ENCODE data around the gene CELF6. TPM values are rescaled to one million over a fixed set of nuclear protein-coding genes. Genes with fewer than 3 reads are reported as not detected.

Gene CELF6
- total and polyA plus RNA-seq, 4 donors, result 0.10 to 0.92 (median 0.44) TPM

GRCh38 chr15:72368325-72368724, 48.4 kb upstream of the CELF6 start:
- TF ChIP-seq ZBTB33 (IDR thresholded peaks at IDR 0.05) (no peak), FOXA1 (IDR thresholded peaks at IDR 0.05) (no peak), CTCF (IDR thresholded peaks at IDR 0.05; ENCODE audit: low read depth, low read length, missing input control) (no peak), YY1 (IDR thresholded peaks at IDR 0.05) (no peak), MAX (IDR thresholded peaks at IDR 0.05) (no peak), JUND (IDR thresholded peaks at IDR 0.05) (no peak), RXRA (IDR thresholded peaks at IDR 0.05) (no peak), FOXA2 (IDR thresholded peaks at IDR 0.05) (no peak), GABPA (IDR thresholded peaks at IDR 0.05 in 1 of 2, conservative IDR thresholded peaks at IDR 0.05 in 1 of 2) (no peak), RAD21 (IDR thresholded peaks at IDR 0.05) (no peak), HNF4A (conservative IDR thresholded peaks at IDR 0.05) (no peak)
- Histone ChIP-seq H3K36me3 (ENCODE audit: control insufficient read depth in 4 of 4, insufficient read depth in 3 of 4, low read depth in 1 of 4, low read length in 3 of 4) (peaks cover 2 to 6% (median 3%) of the 10 kb centered on the region in 4 donors), H3K9ac (ENCODE audit: low read depth in 1 of 2, low read length in 2 of 2) (no peak overlapping the region), H3K27me3 (ENCODE audit: control insufficient read depth in 4 of 4, insufficient read depth in 4 of 4, low read length in 3 of 4) (no peaks in the 10 kb centered on the region), H3K4me1 (ENCODE audit: control insufficient read depth in 4 of 4, insufficient read depth in 4 of 4, low read length in 3 of 4) (peaks cover 0 to 7% (median 4%) of the 10 kb centered on the region in 4 donors), H3K27ac (ENCODE audit: low read depth in 1 of 2, low read length in 2 of 2) (no peak overlapping the region), H3K9me3 (ENCODE audit: control insufficient read depth in 4 of 4, low read length in 3 of 4) (no peaks in the 10 kb centered on the region), H3K4me3 (ENCODE audit: low read depth in 1 of 3, low read length in 3 of 3) (no peak overlapping the region)
- no peak for DNase-seq (ENCODE audit: low spot score)
- 67% methylated on average over 2 of the region's 2 CpGs for WGBS

- 90% methylated on average over 1 of the region's 1 CpG for WGBS
Observed at GRCh38 chr15:72365844-72366243, 45.9 kb upstream of the CELF6 start.

More at GRCh38 chr15:72365844-72366243, 45.9 kb upstream of the CELF6 start:
- peaks cover 0 to 4% (median 0%) of the 10 kb centered on the region in 4 donors for H3K4me1 ChIP-seq (ENCODE audit: control insufficient read depth in 4 of 4, insufficient read depth in 4 of 4, low read length in 3 of 4)
- H3K27ac ChIP-seq (ENCODE audit: low read depth in 1 of 2, low read length in 2 of 2), result no peak overlapping the region
- H3K9ac ChIP-seq (ENCODE audit: low read depth in 1 of 2, low read length in 2 of 2), result no peak overlapping the region
- no peaks in the 10 kb centered on the region for H3K9me3 ChIP-seq (ENCODE audit: control insufficient read depth in 4 of 4, low read length in 3 of 4)
- H3K4me3 ChIP-seq (ENCODE audit: low read depth in 1 of 3, low read length in 3 of 3), result no peak overlapping the region
- no peaks in the 10 kb centered on the region for H3K27me3 ChIP-seq (ENCODE audit: control insufficient read depth in 4 of 4, insufficient read depth in 4 of 4, low read length in 3 of 4)
- no peak for DNase-seq (ENCODE audit: low spot score)
- peaks cover 2 to 6% (median 3%) of the 10 kb centered on the region in 4 donors for H3K36me3 ChIP-seq (ENCODE audit: control insufficient read depth in 4 of 4, insufficient read depth in 3 of 4, low read depth in 1 of 4, low read length in 3 of 4)
- TF ChIP-seq GABPA (IDR thresholded peaks at IDR 0.05 in 1 of 2, conservative IDR thresholded peaks at IDR 0.05 in 1 of 2) (no peak), EGR1 (IDR thresholded peaks at IDR 0.05; ENCODE audit: low read depth in 2 of 2) (no peak), RAD21 (IDR thresholded peaks at IDR 0.05) (no peak), FOXA2 (IDR thresholded peaks at IDR 0.05) (no peak), TAF1 (conservative IDR thresholded peaks at IDR 0.05) (no peak), YY1 (IDR thresholded peaks at IDR 0.05) (no peak), NR2F2 (IDR thresholded peaks at IDR 0.05) (no peak), HNF4A (conservative IDR thresholded peaks at IDR 0.05) (no peak), ZBTB33 (IDR thresholded peaks at IDR 0.05) (no peak), SP1 (IDR thresholded peaks at IDR 0.05) (no peak), ATF3 (IDR thresholded peaks at IDR 0.05) (no peak), JUND (IDR thresholded peaks at IDR 0.05) (no peak), REST (IDR thresholded peaks at IDR 0.05) (no peak), MAX (IDR thresholded peaks at IDR 0.05) (no peak), FOXA1 (IDR thresholded peaks at IDR 0.05) (no peak), HNF4G (IDR thresholded peaks at IDR 0.05) (no peak)
